ENCODE measurements around the gene KDM1B. TPM values are rescaled to one million over a fixed set of nuclear protein-coding genes. Genes with fewer than 3 reads are reported as not detected.
A peak's percentile ranks its signal among the peaks of the same experiment; 100 is the strongest.

KDM1B gene
- total RNA-seq, 4 donors from 2014 or later, result 28.3 to 32.5 (median 29.6) TPM

DNA sequence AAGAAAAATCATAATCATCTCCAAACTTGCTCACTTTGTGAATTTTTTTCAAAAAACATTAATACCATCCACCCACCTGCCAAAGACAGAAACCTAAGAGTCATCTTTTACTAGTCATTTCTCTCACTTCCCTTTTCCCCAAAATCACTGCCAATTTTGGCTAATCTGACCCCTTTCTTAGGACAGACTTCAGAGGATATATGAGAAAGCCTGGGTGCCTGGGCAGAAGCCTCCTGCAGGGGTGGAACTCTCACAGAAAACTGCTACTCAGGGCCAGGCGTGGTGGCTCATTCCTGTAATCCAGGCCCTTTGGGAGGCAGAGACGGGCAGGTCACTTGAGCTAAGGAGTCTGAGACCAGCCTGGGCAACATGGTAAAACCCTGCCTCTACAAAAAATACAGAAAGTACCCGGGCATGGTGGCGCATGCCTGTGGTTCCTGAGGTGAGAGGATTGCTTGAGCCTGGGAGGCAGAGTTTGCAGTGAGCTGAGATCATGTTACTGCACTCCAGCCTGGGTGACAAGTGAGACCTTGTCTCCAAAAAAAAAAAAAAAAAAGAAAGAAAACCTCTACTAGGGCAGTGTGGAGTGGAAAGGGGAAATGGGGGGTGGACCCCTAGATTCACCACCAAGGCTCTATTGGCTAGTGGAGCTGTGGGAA lies 105.4 kb downstream of the KDM1B start:
- no peak for DNase-seq (ENCODE audit: low spot score in 2 of 2)
- Histone ChIP-seq H3K4me3 (no peak overlapping the region), H3K4me1 (peaks cover 50% of the 10 kb centered on the region), H3K9me3 (no peaks in the 10 kb centered on the region), H3K36me3 (peaks cover 23% of the 10 kb centered on the region), H3K27me3 (no peaks in the 10 kb centered on the region), H3K27ac (no peak overlapping the region)
- TF ChIP-seq, protein P1, sequence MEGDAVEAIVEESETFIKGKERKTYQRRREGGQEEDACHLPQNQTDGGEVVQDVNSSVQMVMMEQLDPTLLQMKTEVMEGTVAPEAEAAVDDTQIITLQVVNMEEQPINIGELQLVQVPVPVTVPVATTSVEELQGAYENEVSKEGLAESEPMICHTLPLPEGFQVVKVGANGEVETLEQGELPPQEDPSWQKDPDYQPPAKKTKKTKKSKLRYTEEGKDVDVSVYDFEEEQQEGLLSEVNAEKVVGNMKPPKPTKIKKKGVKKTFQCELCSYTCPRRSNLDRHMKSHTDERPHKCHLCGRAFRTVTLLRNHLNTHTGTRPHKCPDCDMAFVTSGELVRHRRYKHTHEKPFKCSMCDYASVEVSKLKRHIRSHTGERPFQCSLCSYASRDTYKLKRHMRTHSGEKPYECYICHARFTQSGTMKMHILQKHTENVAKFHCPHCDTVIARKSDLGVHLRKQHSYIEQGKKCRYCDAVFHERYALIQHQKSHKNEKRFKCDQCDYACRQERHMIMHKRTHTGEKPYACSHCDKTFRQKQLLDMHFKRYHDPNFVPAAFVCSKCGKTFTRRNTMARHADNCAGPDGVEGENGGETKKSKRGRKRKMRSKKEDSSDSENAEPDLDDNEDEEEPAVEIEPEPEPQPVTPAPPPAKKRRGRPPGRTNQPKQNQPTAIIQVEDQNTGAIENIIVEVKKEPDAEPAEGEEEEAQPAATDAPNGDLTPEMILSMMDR (IDR thresholded peaks at IDR 0.05), result no peak
- TF ChIP-seq EP300 (IDR thresholded peaks at IDR 0.05) (no peak), POLR2AphosphoS5 (IDR thresholded peaks at IDR 0.05) (no peak), POLR2A (IDR thresholded peaks at IDR 0.05) (no peak)
- WGBS, result 34% methylated on average over 4 of the region's 4 CpGs

DNA sequence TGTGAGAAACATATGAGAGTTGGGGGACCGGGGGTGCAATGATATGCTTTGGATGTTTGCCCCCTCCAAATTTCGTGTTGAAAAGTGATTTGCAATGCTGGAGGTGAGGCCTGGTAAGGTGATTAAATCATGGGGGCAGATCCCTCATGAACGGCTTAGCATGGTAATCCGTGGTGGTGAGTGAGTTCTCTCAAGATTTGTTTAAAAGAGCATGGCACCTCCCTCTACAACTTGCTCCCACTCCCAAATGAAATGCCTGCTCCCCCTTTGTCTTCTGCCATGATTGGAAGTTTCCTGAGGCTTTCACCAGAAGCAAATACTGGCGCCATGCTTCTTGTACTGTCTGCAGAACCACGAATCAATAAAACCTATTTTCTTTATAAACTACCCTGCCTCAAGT lies 106.7 kb downstream of the KDM1B start:
- TF ChIP-seq, protein P1 (IDR thresholded peaks at IDR 0.05), result no peak
- TF ChIP-seq POLR2A (IDR thresholded peaks at IDR 0.05) (no peak), EP300 (IDR thresholded peaks at IDR 0.05) (no peak), POLR2AphosphoS5 (IDR thresholded peaks at IDR 0.05) (no peak)
- Histone ChIP-seq H3K36me3 (peaks cover 11% of the 10 kb centered on the region), H3K4me3 (peak overlapping the region; percentile 96), H3K27me3 (no peaks in the 10 kb centered on the region), H3K4me1 (peaks cover 51% of the 10 kb centered on the region), H3K27ac (no peak overlapping the region), H3K9me3 (no peaks in the 10 kb centered on the region)
- 69% methylated on average over 6 of the region's 6 CpGs for WGBS
- DNase-seq (ENCODE audit: low spot score in 2 of 2), result no peak

DNA sequence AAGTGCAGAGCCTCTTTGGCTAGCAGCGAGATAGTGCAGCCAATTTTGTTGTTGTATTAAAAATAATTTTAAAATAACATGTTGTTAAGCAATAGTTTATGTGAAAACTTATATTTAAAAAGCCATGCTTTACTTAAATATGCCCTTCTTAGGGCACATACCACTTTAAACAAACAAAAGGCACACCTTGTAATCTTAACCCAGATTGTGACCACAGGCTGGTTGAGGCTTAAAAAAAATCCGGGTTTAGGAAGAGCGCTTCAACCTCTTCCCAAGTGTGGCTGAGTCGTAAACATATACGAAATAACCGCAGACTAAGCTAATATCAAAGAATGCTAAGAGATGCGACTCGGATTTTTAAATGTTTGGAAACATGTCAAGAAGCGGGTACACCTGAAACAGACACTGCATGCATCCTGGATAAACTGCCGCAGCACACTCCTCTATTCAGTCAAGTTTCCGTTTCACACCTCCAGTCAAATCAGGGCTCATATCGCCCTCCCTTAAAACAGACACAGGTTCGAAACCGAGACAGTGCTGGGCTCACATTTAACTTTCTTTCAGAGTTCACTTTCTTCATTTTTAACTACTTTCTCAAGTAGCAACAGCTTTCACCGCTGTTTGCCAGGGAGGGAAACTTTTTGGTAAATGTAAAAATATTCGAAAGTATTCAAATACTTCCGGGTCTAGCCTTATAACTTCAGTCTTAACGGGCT lies 107.6 kb downstream of the KDM1B start:
- DNase-seq (ENCODE audit: low spot score in 2 of 2), result no peak
- H3K36me3 ChIP-seq, result peaks cover under 1% of the 10 kb centered on the region
- peaks cover 51% of the 10 kb centered on the region for H3K4me1 ChIP-seq
- peak overlapping the region; percentile 96 for H3K4me3 ChIP-seq
- TF ChIP-seq, protein P1 (IDR thresholded peaks at IDR 0.05), result no peak
- TF ChIP-seq POLR2A (IDR thresholded peaks at IDR 0.05) (no peak), POLR2AphosphoS5 (IDR thresholded peaks at IDR 0.05) (no peak), EP300 (IDR thresholded peaks at IDR 0.05) (no peak)
- peak overlapping the region; percentile 100 for H3K27ac ChIP-seq
- WGBS, result 6% methylated on average over 18 of the region's 18 CpGs
- no peaks in the 10 kb centered on the region for H3K27me3 ChIP-seq
- H3K9me3 ChIP-seq, result no peaks in the 10 kb centered on the region

DNA sequence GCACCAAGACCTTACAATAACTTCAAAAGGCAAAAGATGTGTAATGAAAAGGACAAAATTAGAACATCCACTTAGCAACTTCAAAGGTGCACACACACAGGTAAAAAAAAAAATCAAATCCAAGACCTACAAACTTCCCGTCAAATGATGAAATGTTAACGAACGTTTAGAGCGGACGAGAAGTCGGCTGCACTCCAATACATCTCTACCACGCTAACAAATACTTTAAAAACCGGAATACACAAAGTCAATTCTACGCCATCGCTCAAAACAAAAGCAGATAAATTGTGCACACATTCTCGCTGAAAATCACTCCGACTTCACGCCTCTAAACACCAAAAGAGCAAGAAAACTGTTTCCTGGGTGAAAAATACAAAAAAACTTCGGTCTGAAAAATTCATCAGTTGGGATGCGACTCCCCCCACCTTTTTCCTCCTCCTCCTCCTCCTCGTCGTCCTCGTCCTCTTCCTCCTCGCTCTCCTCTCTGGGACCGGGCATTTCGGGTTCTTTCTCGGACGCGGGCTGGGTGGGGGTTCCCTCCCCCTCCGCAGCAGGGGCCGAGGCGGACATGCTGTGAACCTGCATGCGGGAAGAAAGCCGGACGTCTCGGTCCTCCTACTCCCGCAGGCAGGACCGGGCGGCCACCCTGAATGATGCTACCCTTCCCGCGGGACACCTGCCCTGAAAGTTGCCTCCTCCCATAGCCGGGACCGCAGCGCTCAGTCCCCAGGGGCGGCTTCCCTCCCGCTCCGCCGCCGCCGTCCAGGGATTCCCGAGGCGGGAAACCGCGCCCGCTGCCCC lies 108.4 kb downstream of the KDM1B start:
- WGBS, result under 1% methylated on average over 34 of the region's 50 CpGs
- peak in 1 of 2 donors; percentile 83 for DNase-seq (ENCODE audit: low spot score in 2 of 2)
- H3K27ac ChIP-seq, result peak overlapping the region; percentile 100

More for the DNA sequence above, 108.4 kb downstream of the KDM1B start:
- Histone ChIP-seq H3K9me3 (no peaks in the 10 kb centered on the region), H3K27me3 (no peaks in the 10 kb centered on the region), H3K4me3 (peak overlapping the region; percentile 96), H3K36me3 (no peaks in the 10 kb centered on the region), H3K4me1 (peaks cover 47% of the 10 kb centered on the region)
- TF ChIP-seq EP300 (IDR thresholded peaks at IDR 0.05), result no peak
- TF ChIP-seq, protein P1 (IDR thresholded peaks at IDR 0.05), result no peak
- no peak for TF ChIP-seq POLR2AphosphoS5 (IDR thresholded peaks at IDR 0.05)
- TF ChIP-seq POLR2A (IDR thresholded peaks at IDR 0.05), result no peak
